NCI-H1048 (cell line): ENCODE data around the gene KIF25.

Experiments used
- DNase-seq: peaks from one replicate; lab custom pipeline; 2025; lab: John Stamatoyannopoulos, UW

Gene KIF25

GRCh38 chr6:168088161-168089053 is 90.9 kb downstream of the KIF25 start:
- no peak for DNase-seq

GRCh38 chr6:168089186-168090063 is 92.0 kb downstream of the KIF25 start:
- no peak for DNase-seq

- no peak for DNase-seq
Observed at GRCh38 chr6:168090064-168090690, 92.7 kb downstream of the KIF25 start.

GRCh38 chr6:168090706-168091105 is 93.2 kb downstream of the KIF25 start:
- no peak for DNase-seq

- no peak for DNase-seq
Observed at GRCh38 chr6:168091381-168092264, 94.2 kb downstream of the KIF25 start.

- no peak for DNase-seq
Observed at GRCh38 chr6:168092541-168092940, 95.1 kb downstream of the KIF25 start.

GRCh38 chr6:168093071-168093505 is 95.6 kb downstream of the KIF25 start:
- DNase-seq = no peak

GRCh38 chr6:168093634-168094033 is 96.2 kb downstream of the KIF25 start:
- DNase-seq = no peak
